HEK293 (cell line): Measurements from ENCODE around the gene SEC24C.

ENCODE experiments used
- BCL11A ChIP-seq: fragments of 450-650 bp; formaldehyde crosslinking; IDR thresholded peaks from 2 replicates; pipeline ENCODE4 v1.5.1; 2016; ENCODE audit warnings: low read depth, missing biosample characterization, missing genetic modification characterization
- ELK4 ChIP-seq: IDR thresholded peaks from 2 replicates; pipeline ENCODE4 v1.6.1; 2011; ENCODE audit warnings: mild to moderate bottlenecking, low read depth, low read length, borderline replicate concordance
- GLI4 ChIP-seq: fragments of 450-650 bp; formaldehyde crosslinking; IDR thresholded peaks from 2 replicates; pipeline ENCODE4 v1.5.1; 2016; ENCODE audit warnings: missing biosample characterization, missing genetic modification characterization
- OSR2 ChIP-seq: fragments of 450-650 bp; formaldehyde crosslinking; IDR thresholded peaks from 2 replicates; pipeline ENCODE4 v1.5.1; 2016; ENCODE audit warnings: missing biosample characterization, missing genetic modification characterization
- PRDM10 ChIP-seq: fragments of 450-650 bp; formaldehyde crosslinking; IDR thresholded peaks from 2 replicates; pipeline ENCODE4 v1.5.1; 2016; ENCODE audit warnings: missing biosample characterization, missing genetic modification characterization
- REST ChIP-seq: fragments of 450-650 bp; formaldehyde crosslinking; IDR thresholded peaks from 2 replicates; pipeline ENCODE4 v1.5.1; 2016; ENCODE audit warnings: missing biosample characterization, missing genetic modification characterization
- SP7 ChIP-seq: fragments of 450-650 bp; formaldehyde crosslinking; IDR thresholded peaks from 2 replicates; pipeline ENCODE4 v1.5.1; 2016; ENCODE audit warnings: missing biosample characterization, missing genetic modification characterization
- ZBTB17 ChIP-seq: fragments of 450-650 bp; formaldehyde crosslinking; IDR thresholded peaks from 2 replicates; pipeline ENCODE4 v1.5.1; 2016; ENCODE audit warnings: missing biosample characterization, missing genetic modification characterization
- ZNF202 ChIP-seq: fragments of 450-650 bp; formaldehyde crosslinking; IDR thresholded peaks from 2 replicates; pipeline ENCODE4 v1.5.1; 2016; ENCODE audit warnings: missing biosample characterization, missing genetic modification characterization, borderline replicate concordance
- ZNF23 ChIP-seq: fragments of 450-650 bp; formaldehyde crosslinking; IDR thresholded peaks from 2 replicates; pipeline ENCODE4 v1.5.1; 2016; ENCODE audit warnings: missing biosample characterization, missing genetic modification characterization, borderline replicate concordance
- ZNF280C ChIP-seq: fragments of 450-650 bp; formaldehyde crosslinking; IDR thresholded peaks from 2 replicates; pipeline ENCODE4 v1.5.1; 2016; ENCODE audit warnings: missing biosample characterization, missing genetic modification characterization
- ZNF404 ChIP-seq: fragments of 450-650 bp; formaldehyde crosslinking; IDR thresholded peaks from 2 replicates; pipeline ENCODE4 v1.5.1; 2017; ENCODE audit warnings: missing biosample characterization, missing genetic modification characterization
- ZNF416 ChIP-seq: fragments of 450-650 bp; formaldehyde crosslinking; IDR thresholded peaks from 2 replicates; pipeline ENCODE4 v1.5.1; 2016; ENCODE audit warnings: missing biosample characterization, missing genetic modification characterization
- ZNF433 ChIP-seq: fragments of 450-650 bp; formaldehyde crosslinking; IDR thresholded peaks from 2 replicates; pipeline ENCODE4 v1.5.1; 2016; ENCODE audit warnings: missing biosample characterization, missing genetic modification characterization, low read depth
- ZNF561 ChIP-seq: fragments of 450-650 bp; IDR thresholded peaks from 2 replicates; pipeline ENCODE4 v1.5.1; 2018; ENCODE audit warnings: missing biosample characterization, missing genetic modification characterization, borderline replicate concordance
- ZNF707 ChIP-seq: fragments of 450-650 bp; formaldehyde crosslinking; IDR thresholded peaks from 2 replicates; pipeline ENCODE4 v1.5.1; 2016; ENCODE audit warnings: missing biosample characterization, missing genetic modification characterization
- ZSCAN23 ChIP-seq: fragments of 450-650 bp; formaldehyde crosslinking; IDR thresholded peaks from 2 replicates; pipeline ENCODE4 v1.5.1; 2016; ENCODE audit warnings: missing biosample characterization, missing genetic modification characterization
- TF ChIP-seq, protein P1 (sequence below): fragments of 450-650 bp; formaldehyde crosslinking; IDR thresholded peaks from 2 replicates; pipeline ENCODE4; 2016; ENCODE audit warnings: missing biosample characterization, missing genetic modification characterization
- TF ChIP-seq, protein P2 (sequence below): fragments of 450-650 bp; formaldehyde crosslinking; IDR thresholded peaks from 2 replicates; pipeline ENCODE4 v1.5.1; 2016; ENCODE audit warnings: missing biosample characterization, missing genetic modification characterization
- TF ChIP-seq, protein P3 (sequence below): fragments of 450-650 bp; formaldehyde crosslinking; IDR thresholded peaks from 2 replicates; pipeline ENCODE4 v1.5.1; 2016; ENCODE audit warnings: missing biosample characterization, missing genetic modification characterization
- TF ChIP-seq, protein P4 (sequence below): fragments of 450-650 bp; formaldehyde crosslinking; IDR thresholded peaks from 2 replicates; pipeline ENCODE4 v1.5.1; 2016; ENCODE audit warnings: missing biosample characterization, missing genetic modification characterization

SEC24C gene

GRCh38 chr10:73772281-73773151 is 28.3 kb downstream of the SEC24C start (continued):
- TF ChIP-seq PRDM10 (tag by site-specific recombination) (peak; percentile 77), ZNF280C (tag by site-specific recombination) (no peak), ZNF707 (tag by site-specific recombination) (no peak), BCL11A (no peak; the same call in 1 of the 2 replicates), ZNF416 (tag by site-specific recombination) (no peak), OSR2 (no peak), SP7 (tag by site-specific recombination) (peak; percentile 77), ZNF404 (tag by site-specific recombination) (no peak), ZNF433 (no peak), ZSCAN23 (0 out of 2 replicates have a peak, but pooled peaks have one; percentile 84), ZNF561 (tag by site-specific recombination) (peak; percentile 38; the same call in 1 of the 2 replicates), ZBTB17 (tag by site-specific recombination) (peak; percentile 94), ZNF202 (tag by site-specific recombination) (no peak), REST (tag by site-specific recombination) (0 out of 2 replicates have a peak, but pooled peaks have one; percentile 48), ELK4 (no peak), ZNF23 (tag by site-specific recombination) (no peak), GLI4 (tag by site-specific recombination) (no peak)
- TF ChIP-seq, protein P1, sequence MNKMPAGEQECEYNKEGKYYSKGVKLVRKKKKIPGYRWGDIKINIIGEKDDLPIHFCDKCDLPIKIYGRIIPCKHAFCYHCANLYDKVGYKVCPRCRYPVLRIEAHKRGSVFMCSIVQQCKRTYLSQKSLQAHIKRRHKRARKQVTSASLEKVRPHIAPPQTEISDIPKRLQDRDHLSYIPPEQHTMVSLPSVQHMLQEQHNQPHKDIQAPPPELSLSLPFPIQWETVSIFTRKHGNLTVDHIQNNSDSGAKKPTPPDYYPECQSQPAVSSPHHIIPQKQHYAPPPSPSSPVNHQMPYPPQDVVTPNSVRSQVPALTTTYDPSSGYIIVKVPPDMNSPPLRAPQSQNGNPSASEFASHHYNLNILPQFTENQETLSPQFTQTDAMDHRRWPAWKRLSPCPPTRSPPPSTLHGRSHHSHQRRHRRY (tag by site-specific recombination): no peak
- TF ChIP-seq, protein P2, sequence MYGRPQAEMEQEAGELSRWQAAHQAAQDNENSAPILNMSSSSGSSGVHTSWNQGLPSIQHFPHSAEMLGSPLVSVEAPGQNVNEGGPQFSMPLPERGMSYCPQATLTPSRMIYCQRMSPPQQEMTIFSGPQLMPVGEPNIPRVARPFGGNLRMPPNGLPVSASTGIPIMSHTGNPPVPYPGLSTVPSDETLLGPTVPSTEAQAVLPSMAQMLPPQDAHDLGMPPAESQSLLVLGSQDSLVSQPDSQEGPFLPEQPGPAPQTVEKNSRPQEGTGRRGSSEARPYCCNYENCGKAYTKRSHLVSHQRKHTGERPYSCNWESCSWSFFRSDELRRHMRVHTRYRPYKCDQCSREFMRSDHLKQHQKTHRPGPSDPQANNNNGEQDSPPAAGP (tag by site-specific recombination): peak; percentile 90
- TF ChIP-seq, protein P3, sequence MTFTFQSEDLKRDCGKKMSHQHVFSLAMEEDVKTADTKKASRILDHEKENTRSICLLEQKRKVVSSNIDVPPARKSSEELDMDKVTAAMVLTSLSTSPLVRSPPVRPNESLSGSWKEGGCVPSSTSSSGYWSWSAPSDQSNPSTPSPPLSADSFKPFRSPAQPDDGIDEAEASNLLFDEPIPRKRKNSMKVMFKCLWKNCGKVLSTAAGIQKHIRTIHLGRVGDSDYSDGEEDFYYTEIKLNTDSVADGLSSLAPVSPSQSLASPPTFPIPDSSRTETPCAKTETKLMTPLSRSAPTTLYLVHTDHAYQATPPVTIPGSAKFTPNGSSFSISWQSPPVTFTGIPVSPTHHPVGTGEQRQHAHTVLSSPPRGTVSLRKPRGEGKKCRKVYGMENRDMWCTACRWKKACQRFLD (tag by site-specific recombination): no peak
- TF ChIP-seq, protein P4, sequence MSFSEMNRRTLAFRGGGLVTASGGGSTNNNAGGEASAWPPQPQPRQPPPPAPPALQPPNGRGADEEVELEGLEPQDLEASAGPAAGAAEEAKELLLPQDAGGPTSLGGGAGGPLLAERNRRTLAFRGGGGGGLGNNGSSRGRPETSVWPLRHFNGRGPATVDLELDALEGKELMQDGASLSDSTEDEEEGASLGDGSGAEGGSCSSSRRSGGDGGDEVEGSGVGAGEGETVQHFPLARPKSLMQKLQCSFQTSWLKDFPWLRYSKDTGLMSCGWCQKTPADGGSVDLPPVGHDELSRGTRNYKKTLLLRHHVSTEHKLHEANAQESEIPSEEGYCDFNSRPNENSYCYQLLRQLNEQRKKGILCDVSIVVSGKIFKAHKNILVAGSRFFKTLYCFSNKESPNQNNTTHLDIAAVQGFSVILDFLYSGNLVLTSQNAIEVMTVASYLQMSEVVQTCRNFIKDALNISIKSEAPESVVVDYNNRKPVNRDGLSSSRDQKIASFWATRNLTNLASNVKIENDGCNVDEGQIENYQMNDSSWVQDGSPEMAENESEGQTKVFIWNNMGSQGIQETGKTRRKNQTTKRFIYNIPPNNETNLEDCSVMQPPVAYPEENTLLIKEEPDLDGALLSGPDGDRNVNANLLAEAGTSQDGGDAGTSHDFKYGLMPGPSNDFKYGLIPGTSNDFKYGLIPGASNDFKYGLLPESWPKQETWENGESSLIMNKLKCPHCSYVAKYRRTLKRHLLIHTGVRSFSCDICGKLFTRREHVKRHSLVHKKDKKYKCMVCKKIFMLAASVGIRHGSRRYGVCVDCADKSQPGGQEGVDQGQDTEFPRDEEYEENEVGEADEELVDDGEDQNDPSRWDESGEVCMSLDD (tag by site-specific recombination): peak; percentile 93
